CD14-positive monocyte (primary cell): Measurements from ENCODE around the gene CHST15. TPM values are rescaled to one million over a fixed set of nuclear protein-coding genes. Genes with fewer than 3 reads are reported as not detected.

Experiments used
- DNase-seq, 3 donors: peaks; one replicate each; pipeline ENCODE4 v3.0.0-alpha.2; 2011 to 2022
- H2AFZ ChIP-seq: 2 replicates; pipeline ENCODE4 v1.6.0; 2012; ENCODE audit warnings: mild to moderate bottlenecking, low read depth, low read length, inconsistent platforms; ENCODE audit not compliant: insufficient read depth, poor library complexity, severe bottlenecking
- H3K27ac ChIP-seq, 2 donors: 1 replicate in 1 of 2; 2 replicates in 1 of 2; pipeline ENCODE4 v1.5.1; 2012 to 2013; ENCODE audit warnings: low read length in 2 of 2, control low read depth in 1 of 2, inconsistent platforms in 1 of 2, low read depth in 1 of 2, mild to moderate bottlenecking in 1 of 2
- H3K27me3 ChIP-seq, 2 donors: one replicate each; pipeline versions ENCODE4 v1.6.0 to v1.6.1; 2011 to 2013; ENCODE audit warnings: low read length in 2 of 2; ENCODE audit not compliant: control insufficient read depth in 2 of 2, insufficient read depth in 2 of 2
- H3K36me3 ChIP-seq, 2 donors: replicated peaks in 1 of 2; 1 replicate in 1 of 2; 2 replicates in 1 of 2; pipeline versions ENCODE4 v1.5.1 to v1.6.1; 2012 to 2013; ENCODE audit warnings: low read length in 2 of 2, control low read depth in 1 of 2, inconsistent platforms in 1 of 2, mild to moderate bottlenecking in 1 of 2; ENCODE audit not compliant: insufficient read depth in 2 of 2, control insufficient read depth in 1 of 2
- H3K4me1 ChIP-seq, 2 donors: 1 replicate in 1 of 2; 2 replicates in 1 of 2; pipeline versions ENCODE4 v1.5.1 to v1.6.1; 2012 to 2013; ENCODE audit warnings: low read length in 2 of 2, control low read depth in 1 of 2, inconsistent platforms in 1 of 2, mild to moderate bottlenecking in 1 of 2, moderate library complexity in 1 of 2; ENCODE audit not compliant: insufficient read depth in 2 of 2, control insufficient read depth in 1 of 2
- H3K4me2 ChIP-seq: replicated peaks from 2 replicates; pipeline ENCODE3; 2012; ENCODE audit warnings: low read length, moderate library complexity, mild to moderate bottlenecking; ENCODE audit not compliant: poor library complexity, severe bottlenecking; ENCODE audit errors: extremely low read depth
- H3K4me3 ChIP-seq, 3 experiments: fragments of 200-600 bp in 1 of 3; sonication (generic) in 1 of 3; replicated peaks in 1 of 3; 1 replicate in 2 of 3; 2 replicates in 1 of 3; pipeline ENCODE4 v1.5.1; 2011 to 2013; ENCODE audit warnings: low read length in 3 of 3, mild to moderate bottlenecking in 3 of 3, control low read depth in 2 of 3, low read depth in 2 of 3, inconsistent platforms in 1 of 3, moderate library complexity in 1 of 3
- H3K79me2 ChIP-seq: 2 replicates; pipeline ENCODE4 v1.6.0; 2012; ENCODE audit warnings: mild to moderate bottlenecking, control low read depth, inconsistent platforms, low read length, moderate library complexity; ENCODE audit not compliant: insufficient read depth
- H3K9ac ChIP-seq: 2 replicates; pipeline ENCODE4 v1.6.0; 2017; ENCODE audit warnings: low read length, mild to moderate bottlenecking; ENCODE audit not compliant: insufficient read depth, poor library complexity, severe bottlenecking
- H3K9me3 ChIP-seq, 2 donors: replicated peaks in 1 of 2; 1 replicate in 1 of 2; 2 replicates in 1 of 2; pipeline versions ENCODE4 v1.5.1 to v1.6.1; 2012 to 2013; ENCODE audit warnings: low read length in 2 of 2, control low read depth in 1 of 2; ENCODE audit not compliant: control insufficient read depth in 1 of 2, insufficient read depth in 1 of 2
- H4K20me1 ChIP-seq: 2 replicates; pipeline ENCODE4 v1.6.0; 2012; ENCODE audit warnings: mild to moderate bottlenecking, low read length, control low read depth, moderate library complexity; ENCODE audit not compliant: insufficient read depth
- H3K27ac Mint-ChIP-seq, 7 donors: one replicate each; pipeline ENCODE4 v1.8.0; 2020; ENCODE audit warnings: mild to moderate bottlenecking in 7 of 7, mixed read lengths in 7 of 7, moderate library complexity in 6 of 7, inconsistent platforms in 2 of 7
- H3K27me3 Mint-ChIP-seq, 3 donors: one replicate each; pipeline ENCODE4 v1.8.0; 2021 to 2022; ENCODE audit warnings: low read depth in 3 of 3, mild to moderate bottlenecking in 3 of 3, mixed read lengths in 3 of 3, moderate library complexity in 3 of 3, inconsistent platforms in 1 of 3
- H3K36me3 Mint-ChIP-seq, 2 donors: one replicate each; pipeline ENCODE4 v1.8.0; 2020; ENCODE audit warnings: mixed read lengths in 2 of 2, inconsistent platforms in 1 of 2, mild to moderate bottlenecking in 1 of 2
- H3K4me1 Mint-ChIP-seq: one replicate; pipeline ENCODE4 v1.8.0; 2020; ENCODE audit warnings: mild to moderate bottlenecking, mixed read lengths
- H3K4me3 Mint-ChIP-seq, 2 donors: one replicate each; pipeline ENCODE4 v1.8.0; 2020; ENCODE audit warnings: mild to moderate bottlenecking in 2 of 2, mixed read lengths in 2 of 2, moderate library complexity in 1 of 2
- H3K9me3 Mint-ChIP-seq, 7 donors: one replicate each; pipeline ENCODE4 v1.8.0; 2020 to 2022; ENCODE audit warnings: mixed read lengths in 7 of 7, mild to moderate bottlenecking in 6 of 7, moderate library complexity in 6 of 7, inconsistent platforms in 2 of 7
- CTCF ChIP-seq: fragments of 200-600 bp; IDR thresholded peaks from one replicate; pipeline ENCODE4 v1.8.0; 2022; ENCODE audit warnings: antibody characterized with exemption, mild to moderate bottlenecking
- WGBS: methylation state at CpG from one replicate; pipeline ENCODE4 v1.1.5; 2013; ENCODE audit warnings: missing lambda C conversion rate; ENCODE audit not compliant: insufficient coverage; 5-methylcytosine and 5-hydroxymethylcytosine counted together
- intact Hi-C, 2 donors: fragments of 100-400 bp; cut with micrococcal nuclease; formaldehyde crosslinking; loops; one replicate each; pipeline versions ENCODE4 v1.15.0 to v1.15.1; 2023
- polyA plus RNA-seq, 3 donors: library from polyadenylated mRNA; depleted of rRNA in 1 of 3; unstranded in 2 of 3; stranded (reverse) in 1 of 3; fragments of 300-500 nt in 2 of 3; fragments of >200 nt in 1 of 3; fragmentation: Illumina TruSeq in 2 of 3; gene quantifications; 1 replicate in 2 of 3; 2 replicates in 1 of 3; pipeline ENCODE4 v1.2.3, GENCODE V29; 2012 to 2021

CHST15 gene
- polyA plus RNA-seq, 3 donors: 54.4 to 106 (median 87.5) TPM

GRCh38 chr10:124086787-124087671, 6.4 kb downstream of the CHST15 start:
- Histone ChIP-seq H3K27me3 (peaks cover 0 to 15% of the 10 kb centered on the region in 2 donors), H4K20me1 (peaks cover 100% of the 10 kb centered on the region), H3K9ac (no peak overlapping the region), H3K9me3 (no peaks in the 10 kb centered on the region), H3K27ac (no peak overlapping the region), H2AFZ (no peak overlapping the region), H3K36me3 (peaks cover 9 to 82% of the 10 kb centered on the region in 2 donors), H3K4me2 (peak overlapping the region; percentile 23), H3K79me2 (peaks cover 95% of the 10 kb centered on the region), H3K4me3 (peak overlapping the region in 1 of 3 experiments; percentile 4), H3K4me1 (peaks cover 61 to 81% of the 10 kb centered on the region in 2 donors)
- peak overlapping the region; percentile 45 to 64 for H3K4me3 Mint-ChIP-seq
- H3K4me1 Mint-ChIP-seq: peaks cover 81% of the 10 kb centered on the region
- peaks cover 27 to 54% (median 48%) of the 10 kb centered on the region in 3 donors for H3K27me3 Mint-ChIP-seq
- H3K9me3 Mint-ChIP-seq: peaks cover 2 to 21% (median 5%) of the 10 kb centered on the region in 7 donors
- no peak for TF ChIP-seq CTCF
- intact Hi-C loops: no loop called here
- no peak for DNase-seq
- WGBS: 89% methylated on average over 10 of the region's 18 CpGs
- peak overlapping the region in 3 of 7 donors; percentile 31 to 72 (median 72) for H3K27ac Mint-ChIP-seq
- H3K36me3 Mint-ChIP-seq: peaks cover 92 to 93% of the 10 kb centered on the region in 2 donors

- WGBS: 40% methylated on average over 7 of the region's 14 CpGs
- no peak for TF ChIP-seq CTCF
- Mint-ChIP-seq H3K36me3 (peaks cover 96 to 99% of the 10 kb centered on the region in 2 donors), H3K27ac (peak overlapping the region in 5 of 7 donors; percentile 54 to 72 (median 62)), H3K27me3 (peaks cover 27 to 51% (median 50%) of the 10 kb centered on the region in 3 donors), H3K9me3 (peaks cover 2 to 18% (median 4%) of the 10 kb centered on the region in 7 donors), H3K4me3 (peak overlapping the region; percentile 45 to 64), H3K4me1 (peaks cover 83% of the 10 kb centered on the region)
- DNase-seq: no peak
- peak overlapping the region in 1 of 3 experiments; percentile 18 for H3K4me3 ChIP-seq
- H3K4me1 ChIP-seq: peaks cover 58 to 78% of the 10 kb centered on the region in 2 donors
- H3K27ac ChIP-seq: no peak overlapping the region
- H3K36me3 ChIP-seq: peaks cover 9 to 86% of the 10 kb centered on the region in 2 donors
- no peak overlapping the region for H3K9ac ChIP-seq
- peak overlapping the region; percentile 23 for H3K4me2 ChIP-seq
- H3K9me3 ChIP-seq: no peaks in the 10 kb centered on the region
- no peak overlapping the region for H2AFZ ChIP-seq
- H3K27me3 ChIP-seq: peaks cover 0 to 15% of the 10 kb centered on the region in 2 donors
- intact Hi-C loops: no loop called here
- peaks cover 94% of the 10 kb centered on the region for H3K79me2 ChIP-seq
- H4K20me1 ChIP-seq: peaks cover 100% of the 10 kb centered on the region
These were observed 7.2 kb downstream of the CHST15 start for GRCh38 chr10:124086097-124086710.
